GM12878 (cell line): Measurements from ENCODE around the gene RNF112. TPM values are rescaled to one million over a fixed set of nuclear protein-coding genes. Genes with fewer than 3 reads are reported as not detected.

ENCODE experiments used
- BRCA1 ChIP-seq: IDR thresholded peaks from 2 replicates; pipeline ENCODE4 v1.6.1; 2011; ENCODE audit warnings: low read depth, low read length, improper control_type of control experiment
- CHD1 ChIP-seq: IDR thresholded peaks from 2 replicates; pipeline ENCODE4 v1.6.1; 2012; ENCODE audit warnings: low read depth, low read length, improper control_type of control experiment
- HDGF ChIP-seq: fragments of 450-650 bp; IDR thresholded peaks from 2 replicates; pipeline ENCODE4 v1.6.1; 2016; ENCODE audit warnings: antibody characterized with exemption
- NBN ChIP-seq: fragments of 450-650 bp; IDR thresholded peaks from 2 replicates; pipeline ENCODE4 v1.6.1; 2016
- NFYA ChIP-seq: IDR thresholded peaks from 2 replicates; pipeline ENCODE4 v1.6.1; 2011; ENCODE audit warnings: low read depth, mild to moderate bottlenecking, low read length, improper control_type of control experiment, borderline replicate concordance
- NFYB ChIP-seq: IDR thresholded peaks from 2 replicates; pipeline ENCODE4 v1.6.1; 2011; ENCODE audit warnings: low read depth, mild to moderate bottlenecking, low read length, improper control_type of control experiment, moderate library complexity; ENCODE audit not compliant: insufficient read depth
- PBX3 ChIP-seq: IDR thresholded peaks from 2 replicates; pipeline ENCODE4 v1.6.1; 2011; ENCODE audit warnings: mild to moderate bottlenecking, low read depth, low read length, moderate library complexity; ENCODE audit not compliant: insufficient replicate concordance
- PKNOX1 ChIP-seq: fragments of 450-650 bp; IDR thresholded peaks from 2 replicates; pipeline ENCODE4 v1.6.1; 2016; ENCODE audit warnings: mild to moderate bottlenecking
- RAD21 ChIP-seq: IDR thresholded peaks from 2 replicates; pipeline ENCODE4 v1.6.1; 2011; ENCODE audit warnings: mild to moderate bottlenecking, low read depth, low read length, moderate library complexity; ENCODE audit not compliant: insufficient read depth
- RELA ChIP-seq: fragments of 450-650 bp; IDR thresholded peaks from 2 replicates; pipeline ENCODE4 v1.8.0; 2014; ENCODE audit warnings: borderline replicate concordance; ENCODE audit not compliant: partially characterized antibody
- SMAD1 ChIP-seq: fragments of 450-650 bp; IDR thresholded peaks from 2 replicates; pipeline ENCODE4 v1.6.1; 2018; ENCODE audit warnings: mild to moderate bottlenecking, low read depth; ENCODE audit not compliant: partially characterized antibody
- SMAD5 ChIP-seq: IDR thresholded peaks from 2 replicates; pipeline ENCODE4 v1.6.1; 2016; ENCODE audit warnings: antibody characterized with exemption, low read depth
- SP1 ChIP-seq: IDR thresholded peaks from one replicate; pipeline ENCODE4 v1.6.1; 2011; ENCODE audit warnings: low read depth, low read length
- TARDBP ChIP-seq: IDR thresholded peaks from 2 replicates; pipeline ENCODE4 v1.6.1; 2016; ENCODE audit warnings: borderline replicate concordance
- TBL1XR1 ChIP-seq: IDR thresholded peaks from 2 replicates; pipeline ENCODE4 v1.6.1; 2012; ENCODE audit warnings: low read depth, low read length, improper control_type of control experiment
- ZBTB4 ChIP-seq: fragments of 450-650 bp; formaldehyde crosslinking; IDR thresholded peaks from 2 replicates; pipeline ENCODE4 v1.4.0; 2022; ENCODE audit warnings: mild to moderate bottlenecking, moderate library complexity
- ZBTB40 ChIP-seq: fragments of 450-650 bp; IDR thresholded peaks from 2 replicates; pipeline ENCODE4 v1.6.1; 2016; ENCODE audit warnings: mild to moderate bottlenecking, moderate library complexity, borderline replicate concordance
- ZNF384 ChIP-seq: IDR thresholded peaks from 2 replicates; pipeline ENCODE4 v1.6.1; 2012; ENCODE audit warnings: low read depth, mild to moderate bottlenecking, low read length, improper control_type of control experiment, borderline replicate concordance
- ZSCAN29 ChIP-seq: fragments of 450-650 bp; IDR thresholded peaks from 2 replicates; pipeline ENCODE4 v1.6.1; 2017; ENCODE audit warnings: mild to moderate bottlenecking, moderate library complexity
- polyA plus RNA-seq, 11 experiments: library from polyadenylated mRNA; depleted of rRNA in 4 of 11; unstranded in 6 of 11; stranded (reverse) in 5 of 11; fragments of >200 nt; fragmentation: Nextera tagmentation in 4 of 11; fragmentation: Illumina TruSeq in 1 of 11; extraction: Ambion mirVana in 4 of 11; extraction: Trizol in 1 of 11; gene quantifications; 1 replicate in 1 of 11; 2 replicates in 10 of 11; pipeline versions ENCODE4 v1.2.1 to v1.2.3, GENCODE V29; 2011 to 2016; ENCODE audit warnings: inconsistent platforms in 2 of 11, missing spikeins in 2 of 11, low read depth in 1 of 11
- total RNA-seq, 4 experiments: library from RNA; depleted of rRNA in 3 of 4; stranded (reverse); fragments of >200 nt in 3 of 4; fragmentation: Illumina TruSeq in 1 of 4; extraction: Trizol in 1 of 4; gene quantifications; 2 replicates each; pipeline versions ENCODE4 v1.2.1 to v1.2.3, GENCODE V29; 2013 to 2021
- TF ChIP-seq, protein P1 (sequence below): IDR thresholded peaks from 2 replicates; pipeline ENCODE4 v1.6.1; 2011; ENCODE audit warnings: low read depth, low read length, improper control_type of control experiment, borderline replicate concordance

The RNF112 gene
- total and polyA plus RNA-seq, 10 of the 15 experiments (the other 5 are each of a cell fraction or from before 2014, with no cell fraction given), result not detected

- no peak for TF ChIP-seq RAD21
- TF ChIP-seq BRCA1, result no peak
- TF ChIP-seq, protein P1, sequence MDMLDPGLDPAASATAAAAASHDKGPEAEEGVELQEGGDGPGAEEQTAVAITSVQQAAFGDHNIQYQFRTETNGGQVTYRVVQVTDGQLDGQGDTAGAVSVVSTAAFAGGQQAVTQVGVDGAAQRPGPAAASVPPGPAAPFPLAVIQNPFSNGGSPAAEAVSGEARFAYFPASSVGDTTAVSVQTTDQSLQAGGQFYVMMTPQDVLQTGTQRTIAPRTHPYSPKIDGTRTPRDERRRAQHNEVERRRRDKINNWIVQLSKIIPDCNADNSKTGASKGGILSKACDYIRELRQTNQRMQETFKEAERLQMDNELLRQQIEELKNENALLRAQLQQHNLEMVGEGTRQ, result no peak
- peak; percentile 80 for TF ChIP-seq NBN
- TF ChIP-seq SMAD5, result peak; percentile 84
- TF ChIP-seq ZSCAN29, result no peak
- TF ChIP-seq ZBTB40, result peak; percentile 95
- no peak for TF ChIP-seq NFYA
- TF ChIP-seq PKNOX1, result no peak; the same call in 1 of the 2 replicates
- TF ChIP-seq TARDBP, result no peak
- peak; percentile 86 for TF ChIP-seq NFYB
- TF ChIP-seq RELA, result peak; percentile 69
- TF ChIP-seq SMAD1, result peak; percentile 59
- TF ChIP-seq CHD1, result no peak
- peak; percentile 99 for TF ChIP-seq HDGF
- TF ChIP-seq ZNF384, result no peak
- no peak for TF ChIP-seq PBX3
- TF ChIP-seq TBL1XR1, result no peak
- peak; percentile 88 for TF ChIP-seq SP1
- TF ChIP-seq ZBTB4 (CRISPR knock-in tag), result no peak
These were observed 33.2 kb upstream of the RNF112 start (continued) for GRCh38 chr17:19377602-19378415.
